Sigmoid colon (tissue), 4 donors: ENCODE data around the gene OR4K14.

ENCODE experiments used
- CTCF ChIP-seq, 4 experiments: fragments of 450-650 bp in 3 of 4; fragments of 200-600 bp in 1 of 4; IDR thresholded peaks; one replicate each; pipeline ENCODE4 v1.5.1; 2016 to 2019; ENCODE audit warnings: antibody characterized with exemption in 4 of 4, mild to moderate bottlenecking in 3 of 4, moderate library complexity in 2 of 4
- POLR2A ChIP-seq, 2 donors: fragments of 450-650 bp; IDR thresholded peaks; one replicate each; pipeline ENCODE4 v1.6.1; 2016; ENCODE audit warnings: antibody characterized with exemption in 2 of 2, mild to moderate bottlenecking in 2 of 2, moderate library complexity in 2 of 2
- POLR2AphosphoS5 ChIP-seq, 4 donors: sonication (generic); formaldehyde crosslinking; IDR thresholded peaks; one replicate each; pipeline ENCODE4 v1.6.1; 2017; ENCODE audit warnings: antibody characterized with exemption in 4 of 4

- TF ChIP-seq POLR2A (IDR thresholded peaks at IDR 0.05) (no peak), POLR2AphosphoS5 (IDR thresholded peaks at IDR 0.05) (no peak), CTCF (IDR thresholded peaks at IDR 0.05) (no peak)
Observed at GRCh38 chr14:20059745-20060144, 40.6 kb upstream of the OR4K14 start, which contains the start of gene OR4L1.
